Measurements from ENCODE around the gene SLIT2.

DNA sequence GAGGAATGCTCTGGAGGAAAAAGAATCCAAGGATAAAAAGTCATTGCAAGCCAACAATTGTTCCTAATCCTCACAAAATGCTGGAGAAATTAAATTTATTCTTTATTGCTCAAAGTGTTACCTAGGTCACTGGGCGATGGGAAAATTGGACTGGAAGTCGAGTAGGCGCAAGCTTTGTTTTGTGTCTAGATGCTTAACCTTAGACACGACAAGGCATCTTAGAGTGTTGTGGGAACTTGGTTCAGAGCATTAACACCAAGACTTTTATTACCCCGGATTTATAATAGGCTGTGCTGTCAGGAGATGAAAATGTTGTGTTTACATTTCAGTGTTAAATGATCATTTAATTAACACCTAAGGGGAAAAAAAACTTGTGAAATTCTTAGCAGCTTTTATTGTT, 25.1 kb downstream of the SLIT2 start:
- TF ChIP-seq, protein P1, sequence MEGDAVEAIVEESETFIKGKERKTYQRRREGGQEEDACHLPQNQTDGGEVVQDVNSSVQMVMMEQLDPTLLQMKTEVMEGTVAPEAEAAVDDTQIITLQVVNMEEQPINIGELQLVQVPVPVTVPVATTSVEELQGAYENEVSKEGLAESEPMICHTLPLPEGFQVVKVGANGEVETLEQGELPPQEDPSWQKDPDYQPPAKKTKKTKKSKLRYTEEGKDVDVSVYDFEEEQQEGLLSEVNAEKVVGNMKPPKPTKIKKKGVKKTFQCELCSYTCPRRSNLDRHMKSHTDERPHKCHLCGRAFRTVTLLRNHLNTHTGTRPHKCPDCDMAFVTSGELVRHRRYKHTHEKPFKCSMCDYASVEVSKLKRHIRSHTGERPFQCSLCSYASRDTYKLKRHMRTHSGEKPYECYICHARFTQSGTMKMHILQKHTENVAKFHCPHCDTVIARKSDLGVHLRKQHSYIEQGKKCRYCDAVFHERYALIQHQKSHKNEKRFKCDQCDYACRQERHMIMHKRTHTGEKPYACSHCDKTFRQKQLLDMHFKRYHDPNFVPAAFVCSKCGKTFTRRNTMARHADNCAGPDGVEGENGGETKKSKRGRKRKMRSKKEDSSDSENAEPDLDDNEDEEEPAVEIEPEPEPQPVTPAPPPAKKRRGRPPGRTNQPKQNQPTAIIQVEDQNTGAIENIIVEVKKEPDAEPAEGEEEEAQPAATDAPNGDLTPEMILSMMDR (conservative IDR thresholded peaks at IDR 0.05; ENCODE audit: low read length): no peak
- no peak for TF ChIP-seq EZH2phosphoT487 (IDR thresholded peaks at IDR 0.05; ENCODE audit: borderline replicate concordance)

All from Loucy (cell line).